ENCODE results near the gene MLIP.
A peak's percentile ranks its signal among the peaks of the same experiment; 100 is the strongest.

Gene MLIP

DNA sequence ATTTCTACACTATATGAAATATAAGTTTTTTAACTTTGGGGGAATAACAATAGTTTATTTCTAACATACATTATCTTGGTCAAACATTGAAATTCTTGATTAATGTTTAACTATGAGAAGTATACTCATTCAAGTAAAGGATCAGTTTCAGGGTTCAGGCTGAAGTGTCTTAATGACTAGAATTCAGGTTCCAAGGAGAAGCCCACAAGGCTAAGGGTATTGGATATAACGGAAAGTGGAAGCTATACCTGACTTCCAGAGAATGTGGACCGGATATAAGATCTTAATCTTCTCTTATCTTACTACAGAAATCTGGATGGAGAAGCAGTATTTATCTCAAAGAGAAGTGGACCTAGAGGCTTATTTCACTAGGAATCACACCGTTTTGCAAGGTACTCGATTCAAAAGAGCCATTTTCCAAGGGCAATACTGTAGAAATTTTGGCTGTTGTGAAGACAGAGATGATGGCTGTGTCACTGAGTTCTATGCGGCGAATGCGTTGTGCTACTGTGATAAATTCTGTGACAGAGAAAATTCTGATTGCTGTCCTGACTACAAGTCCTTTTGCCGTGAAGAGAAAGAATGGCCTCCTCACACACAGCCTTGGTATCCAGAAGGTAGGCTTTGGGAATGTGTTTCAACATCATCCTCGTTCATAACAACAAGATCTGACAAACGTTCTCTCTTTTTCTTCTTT lies 197.2 kb downstream of the MLIP start, which contains the start of gene TINAG:
TSS of gene TINAG (plus strand) at position 153 of the 697 bp plus-strand sequence. CDS start at position 263, 110 bp downstream.
- peak; percentile 59 for FAIRE-seq
- DNase-seq (ENCODE audit: extremely low spot score, insufficient read length, low read depth), result no peak

GRCh38 chr6:54308986-54309315 lies 197.7 kb downstream of the MLIP start:
- DNase-seq (ENCODE audit: extremely low spot score, insufficient read length, low read depth), result no peak
- no peak for FAIRE-seq

DNA sequence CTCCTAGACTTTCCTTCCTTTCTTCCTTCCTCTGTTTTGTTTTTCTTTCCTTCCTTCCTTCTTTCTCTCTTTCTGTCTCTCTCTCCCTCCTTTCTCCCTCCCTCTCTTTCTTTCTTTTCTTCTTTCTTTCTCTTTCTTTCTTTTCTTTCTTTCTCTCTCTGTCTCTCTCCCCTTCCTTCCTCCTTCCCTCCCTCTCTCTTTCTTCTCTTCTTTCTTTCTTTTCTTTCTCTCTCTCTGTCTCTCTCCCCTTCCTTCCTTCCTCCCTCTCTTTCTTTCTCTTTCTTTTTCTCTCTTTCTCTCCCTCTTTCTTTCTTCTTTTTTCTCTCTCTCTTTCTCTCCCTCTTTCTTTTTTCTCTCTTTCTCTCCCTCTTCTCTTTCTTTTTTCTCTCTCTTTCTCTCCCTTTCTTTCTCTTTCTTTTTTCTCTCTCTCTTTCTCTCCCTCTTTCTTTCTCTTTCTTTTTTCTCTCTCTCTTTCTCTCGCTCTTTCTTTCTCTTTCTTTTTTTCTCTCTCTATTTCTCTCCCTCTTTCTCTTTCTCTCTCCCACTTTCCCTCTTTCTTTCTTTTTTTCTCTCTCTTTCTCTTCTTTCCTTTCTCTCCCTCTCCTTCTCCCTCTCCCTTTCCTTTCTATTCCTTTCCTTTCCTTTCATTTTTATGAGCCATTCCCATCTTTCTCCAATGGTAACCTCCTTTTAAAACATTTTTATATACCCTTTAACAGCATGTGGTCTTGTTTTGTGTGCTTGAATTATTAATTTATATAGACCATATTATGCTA lies 199.3 kb downstream of the MLIP start:
- no peak for DNase-seq (ENCODE audit: extremely low spot score, insufficient read length, low read depth)
- FAIRE-seq, result no peak

DNA sequence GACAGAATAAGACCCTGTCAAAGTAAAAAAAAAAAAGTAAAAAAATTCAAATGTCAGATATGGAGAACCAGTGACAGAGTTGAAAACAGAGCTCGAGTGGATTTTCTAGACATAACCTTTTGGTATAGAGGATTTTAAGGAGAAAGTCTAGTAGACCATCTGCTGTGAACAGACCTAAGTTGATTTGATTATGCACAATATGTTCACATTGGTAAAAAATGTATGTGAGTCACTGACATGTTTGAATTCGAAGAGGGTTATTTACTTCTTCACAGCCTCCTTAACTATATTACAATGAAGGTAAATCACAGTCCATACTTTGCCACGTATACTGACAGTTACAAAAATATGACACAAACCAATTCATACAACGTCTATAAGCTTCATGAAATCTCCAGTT lies 204.4 kb downstream of the MLIP start:
- FAIRE-seq (no peak), DNase-seq (ENCODE audit: extremely low spot score, insufficient read length, low read depth) (no peak)
